GM04503 (cell line): Measurements from ENCODE around the gene MANEA.

ENCODE experiments used
- DNase-seq: peaks from one replicate; pipeline ENCODE4 v3.0.0-alpha.2; 2012; ENCODE audit warnings: low read depth

The MANEA gene

GRCh38 chr6:95587989-95588388 is 10.7 kb downstream of the MANEA start:
- no peak for DNase-seq

DNA sequence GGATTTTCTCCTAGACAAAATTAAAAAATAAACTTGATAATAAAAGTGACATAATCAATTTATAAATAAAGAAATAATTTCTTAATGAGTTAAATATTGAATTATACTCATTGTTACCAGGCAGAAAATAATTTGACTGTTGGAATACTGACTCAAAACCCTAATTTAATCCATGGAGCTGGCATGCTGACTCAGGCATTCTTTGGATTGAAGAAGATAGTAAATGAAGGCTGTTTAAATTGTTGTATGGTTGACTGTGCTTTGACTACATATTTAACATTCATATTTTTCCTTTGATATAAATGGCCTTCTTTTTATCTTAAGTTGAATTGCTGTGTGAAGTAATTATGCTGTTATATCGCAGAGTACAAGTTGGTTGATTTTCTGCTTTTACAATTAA is 11.7 kb downstream of the MANEA start:
- DNase-seq, result no peak

DNA sequence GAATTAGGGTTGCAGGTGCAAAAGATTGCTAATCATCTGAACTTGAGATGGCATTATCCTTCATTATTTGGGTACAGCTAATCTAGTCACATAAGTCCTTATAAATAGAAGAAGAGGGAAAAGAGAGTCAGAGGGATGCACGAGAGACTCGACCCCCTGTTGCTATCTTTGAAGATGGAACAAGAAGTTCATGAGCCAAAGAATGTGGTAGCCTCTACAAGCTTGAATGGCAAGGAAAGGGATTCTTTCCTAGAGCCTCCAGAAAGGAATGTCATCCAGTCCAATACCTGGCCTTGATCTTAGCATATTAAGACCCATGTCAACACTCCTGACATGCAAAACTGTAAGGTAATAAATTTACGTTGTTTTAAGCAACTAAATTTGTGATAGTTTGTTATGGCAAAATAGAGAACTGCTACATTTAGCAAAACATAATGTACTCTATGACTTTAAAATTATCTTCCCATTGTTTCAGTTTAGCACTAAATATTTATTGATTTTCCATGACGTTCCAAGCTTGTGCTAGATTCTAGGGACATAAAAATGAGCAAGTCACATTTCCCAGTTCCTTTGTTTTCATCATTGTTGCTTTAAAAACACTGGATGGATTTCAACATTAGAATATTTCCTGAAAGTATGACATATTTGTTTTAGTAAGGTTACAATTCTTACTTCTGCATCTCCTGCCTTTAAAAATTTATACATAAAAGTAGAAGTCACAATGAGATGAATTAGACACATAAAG is 12.7 kb downstream of the MANEA start:
- no peak for DNase-seq

DNA sequence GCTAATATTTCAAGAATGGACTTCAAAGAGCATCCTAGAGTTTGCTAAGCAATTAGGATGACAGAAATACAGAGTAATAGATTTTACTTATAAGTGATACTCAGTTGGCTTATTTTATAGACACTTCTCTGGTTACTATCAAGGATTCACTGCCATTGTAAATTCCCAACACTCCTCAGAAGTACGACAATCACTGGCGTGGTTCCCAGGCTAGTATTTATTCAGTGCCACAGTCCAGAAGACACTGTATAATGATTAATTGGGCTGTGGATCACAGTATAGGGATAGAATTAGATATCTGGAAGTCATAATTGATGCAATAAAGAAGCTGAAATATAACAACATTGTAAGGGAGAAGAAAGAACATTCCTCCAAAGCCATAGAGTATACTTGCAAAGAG is 15.7 kb downstream of the MANEA start:
- DNase-seq, result no peak

DNA sequence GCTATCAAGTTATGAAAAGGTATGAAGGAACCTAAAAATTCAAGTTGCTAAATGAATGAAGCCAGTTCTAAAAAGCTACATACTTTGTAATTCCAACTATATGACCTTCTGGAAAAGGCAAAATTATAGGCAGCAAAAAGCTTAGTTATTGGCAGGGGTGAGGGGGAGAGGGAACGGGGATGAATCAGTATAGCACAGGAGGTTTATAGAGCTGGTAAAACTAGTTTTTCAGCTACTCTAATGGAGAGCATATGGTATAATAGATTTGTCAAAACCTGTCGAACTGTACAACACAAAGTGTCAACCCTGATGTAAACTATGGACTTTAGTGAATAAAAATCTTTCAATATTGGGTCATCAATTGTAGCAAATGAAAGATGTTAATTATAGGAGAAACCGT is 18.7 kb downstream of the MANEA start:
- DNase-seq, result no peak

- DNase-seq, result no peak
Observed at GRCh38 chr6:95599706-95600105, 22.4 kb downstream of the MANEA start.

- DNase-seq, result no peak
Observed at GRCh38 chr6:95601133-95601532, 23.8 kb downstream of the MANEA start.

DNA sequence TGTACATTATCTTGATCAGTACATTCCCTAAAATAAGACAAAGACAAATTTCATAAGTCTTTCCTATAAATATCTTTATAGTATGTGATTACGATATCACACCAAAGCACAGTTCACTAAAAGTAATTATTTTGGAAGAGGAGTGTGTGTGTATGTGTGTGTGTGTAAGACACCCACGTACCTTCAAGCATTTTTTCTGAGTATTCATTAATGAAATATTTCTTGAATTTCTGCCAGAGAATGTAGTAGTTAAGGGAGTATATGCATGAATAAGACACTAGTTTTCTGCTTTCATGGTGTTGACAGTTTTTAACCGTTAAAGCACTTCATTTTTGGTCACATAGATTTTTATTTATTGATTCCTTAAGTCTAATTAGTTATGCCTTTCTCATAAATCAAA is 36.8 kb downstream of the MANEA start:
- DNase-seq, result no peak

- DNase-seq, result no peak
Observed at GRCh38 chr6:95629551-95629950, 52.2 kb downstream of the MANEA start.

GRCh38 chr6:95636552-95637431 is 59.5 kb downstream of the MANEA start:
- no peak for DNase-seq

DNA sequence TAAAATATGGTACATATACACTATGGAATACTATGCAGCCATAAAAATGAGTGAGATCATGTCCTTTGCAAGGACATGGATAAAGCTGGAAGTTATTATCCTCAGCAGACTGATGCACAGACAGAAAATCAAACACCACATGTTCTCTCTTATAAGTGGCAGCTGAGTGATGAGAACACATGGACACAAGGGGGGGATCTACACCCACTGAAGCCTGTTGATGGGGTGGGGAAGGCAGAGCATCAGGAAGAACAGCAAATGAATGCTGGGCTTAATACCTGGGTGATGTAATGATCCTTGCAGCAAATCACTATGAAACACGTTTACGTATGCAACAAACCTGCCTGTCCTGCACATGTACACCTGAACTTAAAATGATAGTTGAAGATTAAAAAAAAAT is 71.3 kb downstream of the MANEA start:
- no peak for DNase-seq

- DNase-seq, result no peak
Observed at GRCh38 chr6:95649451-95649850, 72.1 kb downstream of the MANEA start.

GRCh38 chr6:95654176-95654575 is 76.8 kb downstream of the MANEA start:
- DNase-seq, result no peak

DNA sequence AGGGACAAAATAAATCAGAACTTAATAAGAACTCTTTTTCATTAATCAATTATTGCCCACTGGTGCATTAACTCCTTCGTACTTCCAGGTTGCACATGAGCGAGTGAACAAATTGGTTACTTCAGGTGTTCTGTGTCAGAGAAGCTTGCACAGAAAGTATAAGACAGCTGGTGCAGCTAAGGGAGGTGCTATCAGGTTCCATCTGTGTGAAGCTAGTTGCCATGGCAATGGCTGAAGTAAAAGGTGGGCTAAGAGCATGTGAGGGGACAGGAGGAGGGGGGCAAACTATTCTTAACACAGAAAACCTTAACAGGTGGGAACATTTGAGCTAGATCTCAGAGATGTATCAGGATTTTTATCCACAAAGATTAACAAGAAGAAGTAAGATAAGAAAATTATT is 81.6 kb downstream of the MANEA start:
- no peak for DNase-seq
